ENCODE results near the gene LY6G5B.

The LY6G5B gene

DNA sequence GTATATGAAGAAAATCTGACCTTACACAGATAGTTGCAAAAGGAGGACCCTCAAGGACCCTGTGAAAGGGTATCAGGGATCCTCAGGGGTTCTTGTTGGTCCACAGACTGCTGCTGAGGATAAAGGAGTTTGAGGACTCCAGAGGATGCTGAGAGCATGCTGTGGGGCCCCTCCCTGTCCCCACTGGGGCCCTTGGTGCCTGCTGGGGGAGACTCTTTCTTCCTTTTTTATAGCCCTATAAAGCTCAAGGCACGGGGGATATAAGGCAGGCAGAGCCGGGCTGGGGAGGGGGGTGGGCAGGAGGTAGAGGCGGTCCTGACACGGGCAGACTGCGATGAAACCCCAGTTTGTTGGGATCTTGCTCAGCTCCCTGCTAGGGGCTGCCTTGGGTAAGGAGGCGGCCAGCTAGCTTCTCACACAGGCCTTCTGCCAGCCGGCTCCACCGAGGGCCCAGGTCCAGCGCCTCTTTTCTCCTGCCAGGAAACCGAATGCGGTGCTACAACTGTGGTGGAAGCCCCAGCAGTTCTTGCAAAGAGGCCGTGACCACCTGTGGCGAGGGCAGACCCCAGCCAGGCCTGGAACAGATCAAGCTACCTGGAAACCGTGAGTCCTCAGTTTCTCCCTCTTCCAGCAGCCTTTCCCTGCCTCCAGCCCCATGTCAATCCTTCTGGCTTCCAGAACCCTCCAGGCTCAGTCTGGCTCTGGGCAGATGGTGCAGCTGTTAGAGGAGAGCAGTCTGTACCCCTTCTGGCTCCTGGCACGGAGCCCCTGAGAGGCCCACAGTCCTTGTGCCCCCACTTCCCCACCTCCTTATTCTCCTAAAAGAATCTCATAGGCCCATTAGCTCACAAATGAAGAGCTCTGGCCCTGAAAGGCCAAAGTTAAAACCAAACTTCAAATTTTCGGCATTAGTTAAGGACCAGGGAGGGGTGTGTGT is 45.5 kb downstream of the LY6G5B start, which contains the start of gene LY6G6D:
TSS of gene LY6G6D (plus strand) at position 327 of the 937 bp plus-strand sequence. CDS start at position 335, 8 bp downstream.
- H3K36me3 Mint-ChIP-seq (ENCODE audit: low read depth): no peaks in the 10 kb centered on the region
- peak within 1 kb of the TSS; percentile 43 for H3K27ac Mint-ChIP-seq
- peaks cover 33% of the 10 kb centered on the region for H3K4me1 Mint-ChIP-seq (ENCODE audit: low read depth)

GRCh38 chr6:31717499-31718222 is 47.9 kb downstream of the LY6G5B start:
- Mint-ChIP-seq H3K4me3 (no peak overlapping the region), H3K27ac (no peak overlapping the region), H3K36me3 (ENCODE audit: low read depth) (no peaks in the 10 kb centered on the region), H3K27me3 (peaks cover 6% of the 10 kb centered on the region), H3K4me1 (ENCODE audit: low read depth) (peaks cover 15% of the 10 kb centered on the region), H3K9me3 (no peaks in the 10 kb centered on the region)
- intact Hi-C loops (cut with micrococcal nuclease): no loop called here

More for the DNA sequence above, 45.5 kb downstream of the LY6G5B start, which contains the start of gene LY6G6D:
- no peaks in the 10 kb centered on the region for H3K27me3 Mint-ChIP-seq
- no peak within 1 kb of the TSS for H3K4me3 Mint-ChIP-seq
- H3K9me3 Mint-ChIP-seq: no peaks in the 10 kb centered on the region
- intact Hi-C loops (cut with micrococcal nuclease): no loop called here

- Mint-ChIP-seq H3K27ac (no peak overlapping the region), H3K27me3 (peaks cover 8% of the 10 kb centered on the region), H3K9me3 (no peaks in the 10 kb centered on the region), H3K4me3 (no peak overlapping the region), H3K36me3 (ENCODE audit: low read depth) (no peaks in the 10 kb centered on the region), H3K4me1 (ENCODE audit: low read depth) (peaks cover 18% of the 10 kb centered on the region)
- intact Hi-C loops (cut with micrococcal nuclease): no loop called here
These were observed 48.5 kb downstream of the LY6G5B start for GRCh38 chr6:31718265-31718664.

DNA sequence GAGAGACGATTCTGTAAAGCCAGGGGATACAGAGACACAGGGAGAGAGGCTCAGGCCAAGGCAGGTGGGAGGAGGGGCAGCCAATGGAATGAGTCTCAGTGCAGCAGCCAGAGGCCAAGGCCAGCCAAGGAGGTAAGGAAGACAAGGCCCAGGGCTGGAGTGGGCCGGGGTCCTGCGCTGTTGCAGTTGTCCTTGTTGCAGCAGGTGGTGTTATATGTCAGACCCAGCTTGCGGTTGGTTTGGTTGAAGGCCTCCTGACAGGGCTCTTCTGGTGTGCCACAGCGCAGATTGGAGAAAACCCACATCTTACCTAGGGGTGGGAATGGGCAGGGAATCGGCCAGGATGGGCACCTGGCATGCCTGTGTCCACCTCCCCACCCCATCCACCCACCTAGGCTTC is 49.2 kb downstream of the LY6G5B start:
- no peak overlapping the region for H3K4me3 Mint-ChIP-seq
- H3K4me1 Mint-ChIP-seq (ENCODE audit: low read depth): peaks cover 22% of the 10 kb centered on the region
- H3K9me3 Mint-ChIP-seq: no peaks in the 10 kb centered on the region
- peaks cover 3% of the 10 kb centered on the region for H3K36me3 Mint-ChIP-seq (ENCODE audit: low read depth)
- H3K27ac Mint-ChIP-seq: no peak overlapping the region
- intact Hi-C loops (cut with micrococcal nuclease): no loop called here
- peaks cover 15% of the 10 kb centered on the region for H3K27me3 Mint-ChIP-seq

- Mint-ChIP-seq H3K36me3 (ENCODE audit: low read depth) (peaks cover 15% of the 10 kb centered on the region), H3K27ac (no peak overlapping the region), H3K4me3 (no peak overlapping the region), H3K4me1 (ENCODE audit: low read depth) (peaks cover 30% of the 10 kb centered on the region), H3K9me3 (no peaks in the 10 kb centered on the region), H3K27me3 (peaks cover 21% of the 10 kb centered on the region)
- intact Hi-C loops (cut with micrococcal nuclease): no loop called here
These were observed 50.5 kb downstream of the LY6G5B start for GRCh38 chr6:31720196-31720770.

DNA sequence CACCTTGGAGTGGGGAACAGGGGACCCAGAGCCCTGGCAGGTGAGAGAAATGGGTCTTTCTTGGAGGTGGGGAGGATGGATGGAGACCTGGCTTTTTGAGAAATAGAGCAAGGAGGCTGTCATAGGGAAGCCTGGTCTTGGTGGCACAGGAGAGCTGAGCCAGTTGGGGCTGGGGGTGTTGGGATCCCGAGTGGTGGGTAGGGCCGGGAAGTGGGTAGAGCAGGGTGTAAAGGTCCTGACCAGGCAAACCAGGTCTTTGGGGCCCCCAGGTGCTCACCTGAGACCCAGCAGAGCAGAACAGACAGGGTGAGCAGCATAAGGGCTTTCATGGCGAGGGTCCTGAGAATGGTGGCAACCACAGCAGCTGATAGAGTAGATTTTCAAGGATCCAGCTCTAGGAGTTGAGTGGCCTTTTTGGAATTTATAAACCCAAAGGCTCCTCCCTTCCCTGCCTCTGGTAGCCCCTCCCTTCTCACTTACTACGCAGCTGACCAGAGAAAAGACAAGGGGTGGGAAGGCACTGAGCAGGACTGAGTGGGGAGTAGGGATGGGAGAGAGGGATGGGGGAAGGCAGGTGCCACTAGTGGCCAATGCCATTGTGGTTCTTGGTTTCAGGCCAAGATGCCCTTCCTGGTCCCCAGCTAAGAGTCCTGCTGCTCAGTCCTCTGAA is 51.7 kb downstream of the LY6G5B start, which contains the start of gene LY6G6C:
TSS of gene LY6G6C (minus strand) at position 396 of the 670 bp plus-strand sequence. CDS start at position 329, 67 bp downstream.
- peaks cover 21% of the 10 kb centered on the region for H3K27me3 Mint-ChIP-seq
- H3K4me1 Mint-ChIP-seq (ENCODE audit: low read depth): peaks cover 42% of the 10 kb centered on the region
- H3K36me3 Mint-ChIP-seq (ENCODE audit: low read depth): peaks cover 27% of the 10 kb centered on the region
- intact Hi-C loops (cut with micrococcal nuclease): no loop called here
- no peaks in the 10 kb centered on the region for H3K9me3 Mint-ChIP-seq
- no peak within 1 kb of the TSS for H3K4me3 Mint-ChIP-seq
- peak within 1 kb of the TSS; percentile 40 for H3K27ac Mint-ChIP-seq

DNA sequence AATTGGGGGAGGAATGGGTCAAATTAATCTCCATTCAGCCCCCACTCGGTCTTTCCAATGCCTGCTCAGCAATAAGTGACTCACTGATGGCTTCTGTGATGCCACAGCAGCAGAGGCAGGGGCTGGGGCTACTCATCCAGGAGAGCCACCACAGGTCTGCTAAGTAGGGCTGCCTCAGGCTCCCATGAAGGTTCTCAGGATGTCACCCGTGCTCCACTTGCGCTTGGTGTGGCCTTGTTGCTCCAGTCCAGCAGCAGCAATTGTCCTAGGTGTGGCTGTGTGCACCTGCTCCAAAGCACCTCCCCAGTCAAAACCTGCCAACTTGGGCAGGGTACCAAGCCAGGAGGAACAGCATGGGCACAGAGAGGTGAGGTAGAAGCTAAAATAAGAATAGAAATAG is 52.4 kb downstream of the LY6G5B start:
- H3K27ac Mint-ChIP-seq: no peak overlapping the region

More for the DNA sequence above, 52.4 kb downstream of the LY6G5B start:
- intact Hi-C loops (cut with micrococcal nuclease): no loop called here
- H3K27me3 Mint-ChIP-seq: peaks cover 21% of the 10 kb centered on the region
- no peaks in the 10 kb centered on the region for H3K9me3 Mint-ChIP-seq
- H3K4me1 Mint-ChIP-seq (ENCODE audit: low read depth): peaks cover 48% of the 10 kb centered on the region
- H3K36me3 Mint-ChIP-seq (ENCODE audit: low read depth): peaks cover 34% of the 10 kb centered on the region
- no peak overlapping the region for H3K4me3 Mint-ChIP-seq

Data from dendritic cell treated with granulocyte-macrophage colony-stimulating factor and Interleukin-4, amounts not matched to agents 40 ng/mL and 50 ng/mL, for 4 days (primary cell).